GM18517 (cell line): ENCODE data around the gene XRCC3.

Source experiments
- ATAC-seq: cut with Tn5 transposase; IDR thresholded peaks from one replicate; pipeline ENCODE4 v1.9.1; 2021; ENCODE audit warnings: mild to moderate bottlenecking, moderate library complexity; ENCODE audit not compliant: unreplicated experiment

XRCC3 gene

GRCh38 chr14:103727313-103727980 is 12.2 kb upstream of the XRCC3 start:
- ATAC-seq: no peak

GRCh38 chr14:103726474-103726873 is 11.2 kb upstream of the XRCC3 start:
- no peak for ATAC-seq

DNA sequence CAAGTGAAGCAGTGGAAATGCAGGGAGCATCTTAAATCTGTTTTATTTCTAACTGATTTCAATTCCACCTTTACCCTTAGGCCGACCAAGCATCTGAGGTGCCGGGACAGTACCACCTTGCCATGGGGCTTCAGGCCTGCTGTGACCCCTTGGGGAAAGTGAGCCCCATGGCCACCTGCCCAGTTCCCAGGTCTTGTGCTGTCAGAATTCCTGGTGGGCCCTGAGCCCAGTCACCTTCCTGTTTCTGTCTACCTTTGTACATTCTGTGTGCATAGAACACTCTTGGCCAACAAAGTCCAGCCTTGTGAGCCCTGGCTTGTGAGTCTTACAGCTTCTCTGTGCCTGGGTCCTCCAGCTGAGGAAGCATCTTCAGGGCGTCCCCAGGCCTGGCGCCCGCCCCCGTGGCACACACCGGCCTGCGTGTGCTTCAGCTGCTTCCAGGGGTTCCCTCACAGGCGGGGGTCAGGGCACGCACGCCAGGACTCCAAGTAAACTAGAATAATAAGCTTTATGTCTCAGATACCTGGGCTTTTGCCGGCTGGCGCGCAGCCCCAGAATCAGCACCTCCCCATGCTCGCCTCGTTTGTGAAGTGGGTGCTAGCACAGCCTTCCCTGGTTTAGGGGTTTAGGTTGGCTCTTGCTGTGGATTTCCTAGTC is 10.6 kb upstream of the XRCC3 start:
- no peak for ATAC-seq

GRCh38 chr14:103725001-103725682 is 9.9 kb upstream of the XRCC3 start:
- no peak for ATAC-seq

DNA sequence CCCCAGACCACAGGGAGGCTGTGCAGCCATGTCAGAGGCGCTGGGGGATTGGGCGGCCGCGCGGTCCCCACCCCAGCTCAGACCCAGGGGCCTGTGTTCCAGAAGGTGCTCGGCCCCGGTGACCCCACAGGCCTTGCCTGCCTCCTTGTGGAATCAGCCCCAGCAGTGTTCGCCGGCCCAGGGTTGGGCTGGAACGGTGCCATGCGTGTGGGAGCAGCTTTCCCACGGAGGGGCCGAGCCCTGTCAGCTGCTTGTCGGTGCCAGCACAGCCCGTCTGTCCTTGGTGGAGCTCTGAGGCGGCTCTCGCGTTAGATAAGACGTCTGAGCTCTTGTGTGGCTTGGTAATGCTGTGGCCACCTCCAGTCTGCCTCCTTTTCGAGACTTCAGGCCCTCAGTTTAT is 8.9 kb upstream of the XRCC3 start:
- no peak for ATAC-seq

DNA sequence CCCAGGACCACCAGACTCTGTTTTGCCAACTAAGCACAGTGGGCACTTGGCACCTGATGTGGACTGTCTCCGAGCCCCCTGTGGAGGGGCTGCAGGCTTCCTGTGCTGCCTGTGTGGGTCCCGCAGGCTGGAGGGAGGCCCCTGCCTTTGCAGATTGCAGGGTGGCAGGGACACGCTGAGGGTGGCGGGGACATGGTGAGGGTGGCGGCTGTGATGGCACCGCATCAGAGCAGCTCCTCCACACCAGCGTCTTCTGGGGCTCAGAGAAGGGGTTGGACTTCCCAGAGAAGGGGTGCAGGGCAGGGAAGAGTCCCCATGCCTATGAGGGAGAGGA is 8.5 kb upstream of the XRCC3 start:
- ATAC-seq: no peak

DNA sequence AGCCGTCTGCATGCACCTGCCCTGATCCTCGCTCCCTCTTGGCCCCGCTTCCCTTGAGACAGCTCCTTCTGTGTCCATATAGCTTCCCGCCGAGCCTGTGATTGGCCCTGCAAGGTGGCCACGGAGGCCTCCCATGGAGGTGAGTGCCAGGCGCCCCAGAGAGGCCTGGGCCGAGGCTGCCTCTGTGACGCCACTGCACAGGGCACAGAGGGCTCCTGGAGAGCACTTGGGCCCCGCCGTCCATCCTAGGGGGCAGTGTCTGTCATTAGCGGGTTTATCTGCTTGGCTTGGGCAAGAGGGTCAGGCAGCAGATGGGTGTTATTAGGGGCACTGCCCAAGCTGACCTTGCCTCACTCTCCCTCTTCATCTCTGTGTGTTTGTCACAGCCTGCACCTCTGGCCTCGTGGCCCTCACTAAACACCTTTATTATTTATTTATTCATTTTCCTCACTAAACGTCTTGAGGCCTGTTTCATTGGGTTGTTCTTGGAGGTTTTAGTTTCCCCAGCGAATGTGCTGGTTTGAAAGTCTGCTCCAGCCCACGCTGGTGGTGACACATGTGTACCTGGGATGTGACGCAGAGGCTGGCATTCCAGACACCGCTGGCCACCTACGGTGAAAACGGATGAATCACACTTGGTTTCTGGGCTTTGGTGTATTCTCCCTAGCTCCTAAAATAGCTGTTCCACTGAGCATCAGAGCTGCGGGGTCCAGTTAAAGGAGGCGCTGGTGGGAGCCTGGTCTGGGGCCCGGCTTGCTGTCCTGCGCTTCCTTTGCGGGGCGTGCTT is 6.3 kb upstream of the XRCC3 start:
- ATAC-seq: no peak

DNA sequence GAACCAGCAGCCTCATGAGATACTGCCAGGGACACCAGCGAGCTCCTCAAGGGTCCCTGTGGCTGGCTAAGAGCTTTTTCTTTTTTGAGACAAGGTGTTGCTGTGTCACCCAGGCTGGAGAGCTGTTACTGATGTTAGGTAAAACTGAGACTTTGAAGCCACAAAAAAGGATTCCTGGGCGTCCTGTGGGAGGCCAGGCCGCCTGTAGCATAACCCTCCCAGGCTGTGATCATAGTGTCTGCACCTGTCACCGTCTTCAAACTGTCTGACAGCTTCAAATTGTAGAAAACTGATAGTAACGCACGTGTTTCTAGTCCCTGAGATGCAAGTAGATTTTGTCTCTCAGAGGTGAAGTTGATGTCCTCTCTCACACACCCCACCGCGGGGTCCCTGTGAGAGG is 4.5 kb upstream of the XRCC3 start:
- ATAC-seq: no peak

DNA sequence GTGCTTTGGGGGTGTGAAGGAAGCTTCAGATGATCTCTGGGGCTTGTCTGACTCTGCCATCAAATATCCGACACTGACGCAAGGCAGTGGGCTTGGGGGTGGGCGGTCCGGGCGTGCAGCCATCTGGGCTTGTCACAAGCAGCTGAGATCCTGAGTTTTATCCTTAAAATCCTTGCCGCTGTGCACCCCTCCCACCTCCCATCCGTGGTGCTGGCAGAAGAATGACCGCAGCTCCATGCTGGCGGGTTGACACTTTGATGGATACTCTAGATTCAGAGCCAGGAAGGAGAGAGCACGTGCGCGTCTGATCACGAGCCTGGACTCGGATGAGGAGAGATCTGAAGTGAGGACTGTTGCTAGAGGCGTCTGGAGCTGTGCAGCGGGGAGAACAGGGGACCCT is 3.3 kb upstream of the XRCC3 start:
- ATAC-seq: no peak

- no peak for ATAC-seq
These were observed 1.7 kb upstream of the XRCC3 start for GRCh38 chr14:103716899-103717411.

DNA sequence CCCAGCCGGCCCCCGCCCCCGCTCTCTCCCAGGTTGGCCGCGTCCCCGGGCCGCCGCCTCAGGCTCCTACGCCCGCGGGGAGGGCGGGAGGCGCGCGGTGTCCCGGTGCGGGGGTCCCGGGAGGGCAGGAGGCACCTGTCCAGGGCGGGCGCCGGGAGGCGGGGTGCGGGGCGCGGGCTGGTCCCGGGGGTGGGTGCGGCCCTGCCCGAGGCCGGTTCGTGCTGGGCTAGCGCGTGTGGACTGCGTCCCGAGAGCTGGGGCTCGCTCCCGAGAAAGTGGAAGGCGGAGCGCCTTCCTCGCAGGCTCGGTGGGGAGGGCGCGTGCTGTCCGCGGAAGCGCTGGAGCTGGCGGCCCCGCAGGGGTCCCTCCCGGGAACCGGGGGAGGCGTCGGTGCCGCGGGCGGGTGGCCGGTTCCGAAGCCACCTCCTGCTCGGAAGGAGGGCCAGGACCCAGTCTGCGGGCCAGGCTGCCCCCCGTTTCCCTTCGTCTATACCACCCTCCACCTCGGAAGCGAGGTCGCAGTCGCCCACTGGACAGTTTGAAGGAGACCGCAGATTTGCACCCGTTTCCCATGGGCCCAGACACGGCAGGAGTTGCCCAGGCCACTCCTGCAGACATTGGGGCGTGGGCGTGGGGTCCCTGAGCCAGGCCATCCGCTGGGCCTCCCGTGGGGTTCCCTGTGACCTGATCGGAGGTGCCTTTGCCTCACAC is 995 bp upstream of the XRCC3 start:
- no peak for ATAC-seq

- ATAC-seq: no peak
These were observed 1.1 kb downstream of the XRCC3 start for GRCh38 chr14:103714063-103714724.

- ATAC-seq: no peak
These were observed 1.8 kb downstream of the XRCC3 start for GRCh38 chr14:103713304-103714062.

DNA sequence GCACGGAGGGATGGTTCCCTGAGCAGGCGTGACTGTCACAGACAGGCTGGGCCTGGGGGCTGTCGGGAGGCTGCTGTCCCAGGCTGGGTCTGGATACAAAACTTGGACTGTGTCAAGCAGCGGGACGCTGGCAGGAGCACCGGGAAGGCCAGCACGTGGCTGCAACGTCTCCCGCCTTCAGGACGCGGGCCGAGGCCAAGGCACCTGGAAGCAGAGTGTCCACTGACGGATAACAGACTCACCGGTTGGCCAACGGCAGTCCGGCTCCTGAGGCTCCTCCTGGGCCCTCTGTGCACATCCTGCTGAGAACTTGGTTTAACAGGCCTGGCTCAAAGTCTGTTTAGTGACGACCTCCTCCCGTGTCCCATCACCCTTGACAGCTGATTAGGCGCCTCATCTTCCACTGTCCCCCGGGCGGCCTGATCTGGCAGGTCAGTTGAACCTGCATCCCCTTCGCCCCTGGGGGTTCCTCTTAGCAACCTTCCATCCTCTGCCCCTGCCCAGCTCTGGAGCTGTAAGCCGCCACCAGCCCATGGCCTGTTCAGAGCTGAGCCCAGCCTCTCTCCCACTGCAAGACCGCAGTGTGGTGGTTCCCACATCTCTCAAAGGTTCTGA is 2.5 kb downstream of the XRCC3 start:
- no peak for ATAC-seq

DNA sequence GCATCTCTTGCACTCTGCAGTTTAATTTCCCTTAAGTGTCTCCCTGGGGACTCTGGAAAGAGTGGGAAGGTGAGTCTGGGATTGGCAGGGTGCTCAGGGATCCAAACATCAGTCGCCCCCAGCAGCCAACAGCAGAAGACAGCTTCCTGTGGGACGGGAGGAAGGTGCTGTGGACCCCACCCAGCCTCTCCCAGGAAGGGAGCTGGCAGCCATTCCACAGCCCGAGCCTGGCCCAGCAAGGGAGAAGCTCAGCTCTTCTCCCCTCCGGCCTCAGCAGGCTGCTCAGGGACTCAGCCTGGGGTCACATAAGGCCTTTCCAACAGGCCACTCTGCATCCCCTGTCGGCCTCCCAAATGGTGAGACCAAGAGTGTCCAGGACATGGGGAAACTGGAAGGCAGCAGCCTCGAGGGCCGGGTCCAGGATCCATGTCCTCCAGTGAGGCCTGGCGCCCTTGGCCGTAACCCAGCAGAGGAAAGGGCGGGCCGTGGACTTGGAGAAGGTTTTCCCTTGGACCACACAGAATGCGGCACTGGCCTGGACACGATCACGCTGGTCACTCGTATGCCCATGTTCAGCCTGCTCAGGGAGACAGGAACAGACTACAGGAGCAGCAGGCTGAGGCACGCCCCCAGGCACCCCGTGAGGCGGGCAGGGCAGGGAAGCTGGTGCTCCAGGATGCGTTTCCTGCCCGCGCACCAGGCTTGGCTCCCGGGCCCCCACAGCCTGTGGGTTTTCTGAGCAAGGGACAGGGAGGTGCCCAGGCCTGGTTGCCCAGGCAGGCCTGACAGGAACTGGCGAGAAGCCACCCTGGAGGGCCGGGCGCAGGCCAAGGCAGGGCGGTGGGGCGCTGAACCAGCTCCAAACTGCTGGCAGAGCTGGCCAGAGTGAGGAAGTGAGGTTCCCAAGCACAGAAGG is 3.5 kb downstream of the XRCC3 start:
- ATAC-seq: no peak

- ATAC-seq: no peak
These were observed 4.4 kb downstream of the XRCC3 start for GRCh38 chr14:103710771-103711377.

GRCh38 chr14:103709814-103710213 is 5.4 kb downstream of the XRCC3 start:
- no peak for ATAC-seq

GRCh38 chr14:103708750-103709187 is 6.5 kb downstream of the XRCC3 start:
- ATAC-seq: no peak
